WI38 (cell line): ENCODE measurements around the gene ESM1.
"Not testable (repeated sequence)": the region's sequence is repeated elsewhere in the genome, so short reads cannot be mapped to it uniquely, and the experiment has no call there.

Experiments
- H3K4me3 ChIP-seq: 2 replicates; pipeline ENCODE4 v1.5.1; 2011; ENCODE audit warnings: low read depth, mild to moderate bottlenecking, control low read depth, low read length
- CTCF ChIP-seq: IDR thresholded peaks from 2 replicates; pipeline ENCODE4 v1.5.1; 2012; ENCODE audit warnings: low read depth, mild to moderate bottlenecking, control low read depth, low read length

The ESM1 gene

DNA sequence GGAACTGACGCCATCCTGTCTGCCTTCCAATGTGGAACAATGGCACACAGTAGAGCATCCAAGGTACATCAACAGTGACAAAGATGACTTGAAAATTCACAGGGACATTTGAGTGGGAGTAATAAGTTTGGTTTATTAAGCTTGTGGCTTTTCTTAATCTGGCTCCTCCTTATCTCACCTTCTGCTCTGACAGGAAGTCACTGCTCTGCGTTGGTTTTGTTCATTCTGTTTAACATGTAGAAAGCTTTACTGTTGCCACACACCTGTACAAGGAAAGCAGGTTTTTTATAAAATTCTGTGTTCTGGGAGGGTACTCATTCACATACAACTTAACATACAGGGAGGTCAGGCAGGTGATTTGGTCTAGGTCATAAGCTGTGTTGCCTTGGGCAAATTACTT, 37.1 kb upstream of the ESM1 start:
- H3K4me3 ChIP-seq, result no peak overlapping the region
- no peak for TF ChIP-seq CTCF

GRCh38 chr5:55021821-55022220, 36.4 kb upstream of the ESM1 start:
- no peak for TF ChIP-seq CTCF

GRCh38 chr5:55021410-55021809, 36.0 kb upstream of the ESM1 start:
- no peak for TF ChIP-seq CTCF
- no peak overlapping the region for H3K4me3 ChIP-seq

More at GRCh38 chr5:55021821-55022220, 36.4 kb upstream of the ESM1 start:
- H3K4me3 ChIP-seq, result no peak overlapping the region

GRCh38 chr5:55010149-55010548, 24.8 kb upstream of the ESM1 start:
- not testable (repeated sequence) for H3K4me3 ChIP-seq

DNA sequence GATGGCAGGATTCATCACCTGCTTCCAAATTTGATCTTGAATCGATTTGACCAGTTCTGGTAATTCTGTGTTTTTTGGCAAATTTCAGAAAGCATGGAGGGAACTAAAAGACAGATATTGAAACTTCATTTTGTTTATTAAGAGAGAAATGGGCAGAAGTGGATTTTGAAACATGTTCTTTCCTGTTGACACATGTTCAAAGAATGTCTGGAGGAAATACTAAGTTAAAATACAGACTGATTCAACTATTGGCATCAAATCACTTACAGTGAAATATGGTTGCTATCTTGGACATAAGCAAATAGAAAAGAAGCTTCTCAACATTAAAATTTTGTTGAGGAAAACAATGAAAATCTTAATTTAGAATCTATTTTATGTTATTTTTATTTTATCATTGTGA, 19.3 kb upstream of the ESM1 start:
- TF ChIP-seq CTCF, result no peak
- no peak overlapping the region for H3K4me3 ChIP-seq

DNA sequence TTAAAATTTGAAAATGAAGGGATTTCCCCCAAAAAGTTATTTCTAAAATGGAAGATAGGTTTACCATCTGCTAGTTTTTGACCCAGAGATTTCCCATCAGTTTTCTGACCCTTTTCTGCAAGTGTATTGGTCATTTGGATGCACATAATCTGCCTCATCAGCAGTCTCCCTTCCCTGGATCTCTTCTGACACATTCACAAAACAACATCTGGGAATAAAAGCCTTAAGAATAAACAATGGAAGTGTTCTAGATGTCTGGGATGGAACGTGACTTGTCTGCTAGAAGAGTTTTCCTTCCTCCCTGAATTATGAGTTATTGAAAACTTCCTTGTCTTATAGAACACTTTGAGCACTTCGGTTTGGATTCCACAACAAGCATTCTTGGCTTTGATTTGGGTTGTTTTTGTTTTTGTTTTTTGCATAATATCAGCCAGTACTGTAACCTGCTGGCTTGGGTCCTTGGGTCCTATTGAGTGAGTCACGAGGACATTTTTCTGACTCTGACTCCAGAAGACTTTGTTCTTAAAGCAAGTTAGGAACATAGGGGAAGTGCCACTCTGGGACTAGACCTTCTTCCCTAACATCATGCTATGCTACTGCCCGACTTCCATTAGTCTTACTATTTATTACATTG, 18.2 kb upstream of the ESM1 start:
- no peak overlapping the region for H3K4me3 ChIP-seq
- TF ChIP-seq CTCF, result no peak

DNA sequence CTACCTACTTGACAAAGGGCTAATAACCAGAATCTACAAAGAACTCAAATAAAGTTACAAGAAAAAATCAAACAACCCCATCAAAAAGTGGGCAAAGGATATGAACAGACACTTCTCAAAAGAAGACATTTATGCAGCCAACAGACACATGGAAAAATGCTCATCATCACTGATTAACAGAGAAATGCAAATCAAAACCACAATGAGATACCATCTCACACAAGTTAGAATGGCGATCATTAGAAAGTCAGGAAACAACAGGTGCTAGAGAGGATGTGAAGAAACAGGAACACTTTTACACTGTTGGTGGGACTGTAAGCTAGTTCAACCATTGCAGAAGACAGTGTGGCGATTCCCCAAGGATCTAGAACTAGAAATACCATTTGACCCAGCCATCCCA, 16.8 kb upstream of the ESM1 start:
- H3K4me3 ChIP-seq, result not testable (repeated sequence)

DNA sequence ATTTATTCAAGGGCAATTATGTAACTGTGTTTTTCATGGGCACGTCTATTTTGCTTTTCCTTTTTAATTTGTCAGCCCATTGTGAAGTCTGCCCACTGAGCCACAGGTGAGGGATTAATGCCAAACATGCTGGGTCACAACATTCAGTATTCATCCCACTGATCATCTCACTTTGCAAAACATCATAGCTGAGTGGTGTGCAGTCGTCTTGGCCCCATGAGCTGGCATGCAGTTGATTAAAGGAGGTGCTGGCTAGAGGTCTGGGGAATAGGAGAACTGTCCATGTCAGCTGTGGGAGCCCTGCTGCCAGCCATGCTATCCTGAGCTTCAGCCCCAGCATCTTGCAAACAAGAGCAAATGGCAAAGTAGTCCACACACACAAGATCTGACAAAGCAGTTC, 11.7 kb upstream of the ESM1 start:
- TF ChIP-seq CTCF, result no peak
- no peak overlapping the region for H3K4me3 ChIP-seq
